Hair follicle dermal papilla cell (primary cell): ENCODE measurements around the gene SLC27A3. TPM values are rescaled to one million over a fixed set of nuclear protein-coding genes. Genes with fewer than 3 reads are reported as not detected.

Experiments used
- small RNA-seq: library from RNA; depleted of rRNA; stranded (forward); fragments of <200 nt; gene quantifications from one replicate; pipeline ENCODE3, GENCODE V24; 2012
- total RNA-seq: library from RNA; depleted of rRNA; stranded (reverse); fragments of >200 nt; gene quantifications from 2 replicates; pipeline ENCODE4 v1.2.3, GENCODE V29; 2012

Gene SLC27A3
- total RNA-seq = 9.5 and 14.3 TPM in 2 replicates

DNA sequence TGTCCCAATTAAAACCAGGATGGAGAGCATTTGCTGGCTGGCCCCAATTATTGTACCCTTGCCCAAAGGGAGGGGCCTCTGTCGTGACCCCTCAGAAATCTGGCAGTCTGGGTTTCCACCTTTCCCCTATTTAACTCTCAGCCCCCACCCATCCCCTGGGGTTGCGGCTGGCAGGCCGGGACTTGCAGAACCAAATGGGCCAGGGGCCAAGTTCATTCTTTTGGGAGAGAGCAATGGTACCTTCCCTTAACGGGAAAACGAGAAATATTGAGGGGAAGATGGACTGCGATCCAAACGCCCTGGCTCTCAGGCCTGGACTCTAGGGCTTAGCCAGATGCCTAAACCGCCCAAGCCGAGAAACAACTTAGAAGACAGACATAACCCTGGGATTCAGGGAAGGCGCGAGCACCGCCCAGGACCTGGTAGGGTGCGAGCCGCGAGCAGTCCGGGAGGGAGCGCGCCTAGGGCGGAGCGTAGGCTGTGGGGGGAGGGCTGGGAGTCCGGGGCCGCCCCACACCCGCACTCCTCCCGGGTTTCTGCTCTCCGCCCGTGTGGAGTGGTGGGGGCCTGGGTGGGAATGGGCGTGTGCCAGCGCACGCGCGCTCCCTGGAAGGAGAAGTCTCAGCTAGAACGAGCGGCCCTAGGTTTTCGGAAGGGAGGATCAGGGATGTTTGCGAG, at the start of gene SLC27A3:
Gene SLC27A3, plus strand, starts transcription at position 628 of the 678 bp plus-strand sequence. CDS start 91 bp downstream, outside the sequence.

GRCh38 chr1:153727463-153728304, 47.5 kb upstream of the SLC27A3 start, which contains the start of gene INTS3:
Gene INTS3, plus strand, starts transcription at chr1:153728050. Its CDS starts 585 bp downstream, at chr1:153728635.

Small RNA genes lying within 50 kb of the gene (small RNA-seq; reads per million reads assigned to genes)
- gene RF00019 = not detected

Other genes starting within 250 kb of the SLC27A3 start
- gene S100A6, start 239.4 kb upstream of the SLC27A3 start, total RNA-seq = 1,038 and 1,069 TPM in 2 replicates
- not detected in 2 replicates for gene S100A5, start 234.5 kb upstream of the SLC27A3 start, total RNA-seq
- 874 and 1,480 TPM in 2 replicates for gene S100A4, start 229.6 kb upstream of the SLC27A3 start, total RNA-seq
- 6.3 and 6.6 TPM in 2 replicates for gene S100A3, start 226.1 kb upstream of the SLC27A3 start, total RNA-seq
- gene S100A2, start 209.6 kb upstream of the SLC27A3 start, total RNA-seq = 3.4 and 6.8 TPM in 2 replicates
- 157 and 225 TPM in 2 replicates for gene S100A16, start 162.3 kb upstream of the SLC27A3 start, total RNA-seq
- 0.36 and 0.65 TPM in 2 replicates for gene S100A14, start 159.1 kb upstream of the SLC27A3 start, total RNA-seq
- 71.1 and 103 TPM in 2 replicates for gene S100A13, start 147.9 kb upstream of the SLC27A3 start, total RNA-seq
- not detected in 2 replicates for gene S100A1, start 147.0 kb upstream of the SLC27A3 start, total RNA-seq
- 44.3 and 53.1 TPM in 2 replicates for gene CHTOP, start 141.3 kb upstream of the SLC27A3 start, total RNA-seq
- gene SNAPIN, start 116.7 kb upstream of the SLC27A3 start, total RNA-seq = 45.8 and 56.8 TPM in 2 replicates
- 116 and 124 TPM in 2 replicates for gene ILF2, start 104.4 kb upstream of the SLC27A3 start, total RNA-seq
- gene NPR1, start 96.7 kb upstream of the SLC27A3 start, total RNA-seq = under 0.01 TPM in 1 of 2 replicates, not detected in the other
- 44.7 and 53.4 TPM in 2 replicates for gene INTS3, start 47.4 kb upstream of the SLC27A3 start, total RNA-seq
- gene GATAD2B, start 147.6 kb downstream of the SLC27A3 start, total RNA-seq = 10.2 and 12.1 TPM in 2 replicates
- gene DENND4B, start 171.3 kb downstream of the SLC27A3 start, total RNA-seq = 21.6 and 33.1 TPM in 2 replicates
- gene CRTC2, start 183.2 kb downstream of the SLC27A3 start, total RNA-seq = 7.6 and 7.8 TPM in 2 replicates
- 120 and 123 TPM in 2 replicates for gene SLC39A1, start 188.1 kb downstream of the SLC27A3 start, total RNA-seq
- gene CREB3L4, start 192.5 kb downstream of the SLC27A3 start, total RNA-seq = 4.4 and 5.0 TPM in 2 replicates
- 96.4 and 102 TPM in 2 replicates for gene JTB, start 202.3 kb downstream of the SLC27A3 start, total RNA-seq
- gene RAB13, start 210.9 kb downstream of the SLC27A3 start, total RNA-seq = 45.1 and 57.0 TPM in 2 replicates
- 743 and 1,008 TPM in 2 replicates for gene RPS27, start 215.4 kb downstream of the SLC27A3 start, total RNA-seq